Testis (tissue), 2 donors: Measurements from ENCODE around the gene EP400.
"Not testable (repeated sequence)": the region's sequence is repeated elsewhere in the genome, so short reads cannot be mapped to it uniquely, and the experiment has no call there.

Source experiments
- POLR2A ChIP-seq: fragments of 450-650 bp; IDR thresholded peaks from one replicate; pipeline ENCODE4 v1.6.1; 2017; ENCODE audit warnings: antibody characterized with exemption, mild to moderate bottlenecking, moderate library complexity
- TF ChIP-seq, protein P1 (sequence below), 3 experiments: fragments of 450-650 bp in 2 of 3; fragments of 200-600 bp in 1 of 3; sonication (generic) in 1 of 3; IDR thresholded peaks; one replicate each; pipeline ENCODE4 v1.5.1; 2016 to 2019; ENCODE audit warnings: antibody characterized with exemption in 3 of 3, mild to moderate bottlenecking in 2 of 3, moderate library complexity in 1 of 3

GRCh38 chr12:131954460-131954859 is 4.7 kb downstream of the EP400 start:
- TF ChIP-seq, protein P1, sequence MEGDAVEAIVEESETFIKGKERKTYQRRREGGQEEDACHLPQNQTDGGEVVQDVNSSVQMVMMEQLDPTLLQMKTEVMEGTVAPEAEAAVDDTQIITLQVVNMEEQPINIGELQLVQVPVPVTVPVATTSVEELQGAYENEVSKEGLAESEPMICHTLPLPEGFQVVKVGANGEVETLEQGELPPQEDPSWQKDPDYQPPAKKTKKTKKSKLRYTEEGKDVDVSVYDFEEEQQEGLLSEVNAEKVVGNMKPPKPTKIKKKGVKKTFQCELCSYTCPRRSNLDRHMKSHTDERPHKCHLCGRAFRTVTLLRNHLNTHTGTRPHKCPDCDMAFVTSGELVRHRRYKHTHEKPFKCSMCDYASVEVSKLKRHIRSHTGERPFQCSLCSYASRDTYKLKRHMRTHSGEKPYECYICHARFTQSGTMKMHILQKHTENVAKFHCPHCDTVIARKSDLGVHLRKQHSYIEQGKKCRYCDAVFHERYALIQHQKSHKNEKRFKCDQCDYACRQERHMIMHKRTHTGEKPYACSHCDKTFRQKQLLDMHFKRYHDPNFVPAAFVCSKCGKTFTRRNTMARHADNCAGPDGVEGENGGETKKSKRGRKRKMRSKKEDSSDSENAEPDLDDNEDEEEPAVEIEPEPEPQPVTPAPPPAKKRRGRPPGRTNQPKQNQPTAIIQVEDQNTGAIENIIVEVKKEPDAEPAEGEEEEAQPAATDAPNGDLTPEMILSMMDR (IDR thresholded peaks at IDR 0.05) = not testable (repeated sequence)
- TF ChIP-seq POLR2A = not testable (repeated sequence)
